GM18502 (cell line): ENCODE results near the gene IGF2R.

Experiments
- ATAC-seq: cut with Tn5 transposase; IDR thresholded peaks from one replicate; pipeline ENCODE4 v1.9.1; 2021; ENCODE audit warnings: mild to moderate bottlenecking; ENCODE audit not compliant: unreplicated experiment, poor library complexity

Gene IGF2R

DNA sequence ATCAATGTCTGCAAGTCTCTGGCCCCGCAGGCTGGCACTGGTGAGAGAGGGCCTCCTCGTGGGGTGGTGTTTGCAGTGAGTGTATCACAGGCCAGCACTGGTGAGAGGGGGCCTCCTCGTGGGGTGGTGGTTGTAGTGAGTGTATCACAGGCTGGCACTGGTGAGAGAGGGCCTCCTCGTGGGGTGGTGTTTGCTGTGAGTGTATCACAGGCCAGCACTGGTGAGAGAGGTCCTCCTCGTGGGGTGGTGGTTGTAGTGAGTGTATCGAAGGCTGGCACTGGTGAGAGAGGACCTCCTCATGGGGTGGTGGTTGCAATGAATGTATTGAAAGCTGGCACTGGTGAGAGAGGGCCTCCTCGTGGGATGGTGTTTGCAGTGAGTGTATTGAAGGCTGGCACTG, 99.5 kb downstream of the IGF2R start:
- ATAC-seq: no peak

DNA sequence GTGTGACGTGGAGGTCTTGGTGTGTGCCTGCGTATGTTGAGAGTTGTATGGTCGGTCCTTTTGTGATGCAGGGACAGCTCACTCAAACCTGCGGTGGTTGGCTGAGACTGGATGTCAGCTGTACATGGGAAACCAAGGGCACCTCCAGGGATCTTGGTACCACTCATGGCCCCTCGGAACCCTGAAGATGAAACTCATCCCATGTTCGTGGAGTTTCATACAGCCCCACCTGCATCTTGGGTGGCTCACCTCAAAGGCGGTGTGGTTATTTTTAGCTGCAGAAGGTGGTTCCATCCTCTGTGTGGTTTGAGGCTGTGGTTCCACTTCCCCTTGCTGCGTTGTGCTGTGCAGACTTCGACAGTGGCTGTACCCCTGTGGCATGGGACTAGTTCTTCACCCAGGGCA, 100.2 kb downstream of the IGF2R start:
- peak; percentile 99 for ATAC-seq

DNA sequence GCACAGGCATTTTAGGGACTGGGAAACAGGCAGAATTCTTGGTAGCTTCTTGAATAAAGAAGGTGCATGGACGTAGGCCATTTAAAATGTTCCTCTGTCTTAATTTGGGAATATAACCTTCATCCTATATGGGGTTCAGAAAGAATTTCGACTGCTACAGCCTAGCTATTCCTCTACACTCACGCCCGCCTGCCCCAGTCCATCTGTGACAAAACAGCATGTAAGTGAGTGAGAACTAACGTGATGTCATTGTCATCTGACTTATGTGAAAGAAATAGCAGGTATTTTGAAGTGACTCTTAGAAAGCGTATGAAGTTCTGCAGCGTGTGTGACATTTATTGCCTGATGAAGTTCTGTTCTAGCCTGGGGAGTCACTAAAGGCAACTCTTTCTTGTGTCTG, 100.6 kb downstream of the IGF2R start:
- ATAC-seq: peak; percentile 42

DNA sequence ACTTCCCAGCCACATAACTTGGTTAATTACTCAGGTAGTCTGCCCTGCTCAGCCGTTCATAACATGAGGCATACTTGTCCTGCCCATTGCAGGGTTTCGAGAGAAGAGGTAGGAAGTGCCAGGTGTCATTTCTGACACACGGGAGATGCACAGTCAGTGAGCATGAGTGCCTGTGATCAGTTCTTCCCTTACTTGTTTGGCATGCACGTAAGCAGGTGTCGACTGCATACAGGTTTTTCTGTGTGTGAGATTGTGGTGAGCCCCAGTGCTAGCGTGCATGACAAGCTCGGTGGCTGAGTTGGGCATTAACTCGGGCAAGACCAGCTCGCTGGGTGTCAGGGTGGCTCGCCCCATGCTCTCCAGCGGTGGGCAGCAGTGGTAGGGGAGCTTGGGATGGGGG, 101.5 kb downstream of the IGF2R start:
- ATAC-seq: no peak

DNA sequence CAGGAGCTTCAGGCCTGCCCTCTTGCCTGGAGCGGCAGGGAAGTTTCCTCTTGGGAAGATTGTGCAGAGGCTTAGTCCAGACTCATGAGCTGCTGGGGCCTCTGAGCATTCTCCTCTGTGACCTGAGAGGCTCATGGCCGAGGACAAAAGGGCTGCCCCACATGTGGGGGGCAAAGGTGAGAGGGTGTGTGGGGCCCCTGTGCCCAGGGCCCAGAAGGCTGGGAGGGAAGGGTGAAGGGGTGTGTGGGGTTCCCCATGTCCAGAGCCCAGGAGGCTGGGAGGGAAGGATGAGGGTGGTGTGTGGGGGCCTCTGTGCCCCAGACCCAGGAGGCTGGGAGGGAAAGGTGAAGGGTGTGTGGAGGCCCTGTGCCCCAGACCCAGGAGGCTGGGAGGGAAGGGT, 101.9 kb downstream of the IGF2R start:
- ATAC-seq: no peak

DNA sequence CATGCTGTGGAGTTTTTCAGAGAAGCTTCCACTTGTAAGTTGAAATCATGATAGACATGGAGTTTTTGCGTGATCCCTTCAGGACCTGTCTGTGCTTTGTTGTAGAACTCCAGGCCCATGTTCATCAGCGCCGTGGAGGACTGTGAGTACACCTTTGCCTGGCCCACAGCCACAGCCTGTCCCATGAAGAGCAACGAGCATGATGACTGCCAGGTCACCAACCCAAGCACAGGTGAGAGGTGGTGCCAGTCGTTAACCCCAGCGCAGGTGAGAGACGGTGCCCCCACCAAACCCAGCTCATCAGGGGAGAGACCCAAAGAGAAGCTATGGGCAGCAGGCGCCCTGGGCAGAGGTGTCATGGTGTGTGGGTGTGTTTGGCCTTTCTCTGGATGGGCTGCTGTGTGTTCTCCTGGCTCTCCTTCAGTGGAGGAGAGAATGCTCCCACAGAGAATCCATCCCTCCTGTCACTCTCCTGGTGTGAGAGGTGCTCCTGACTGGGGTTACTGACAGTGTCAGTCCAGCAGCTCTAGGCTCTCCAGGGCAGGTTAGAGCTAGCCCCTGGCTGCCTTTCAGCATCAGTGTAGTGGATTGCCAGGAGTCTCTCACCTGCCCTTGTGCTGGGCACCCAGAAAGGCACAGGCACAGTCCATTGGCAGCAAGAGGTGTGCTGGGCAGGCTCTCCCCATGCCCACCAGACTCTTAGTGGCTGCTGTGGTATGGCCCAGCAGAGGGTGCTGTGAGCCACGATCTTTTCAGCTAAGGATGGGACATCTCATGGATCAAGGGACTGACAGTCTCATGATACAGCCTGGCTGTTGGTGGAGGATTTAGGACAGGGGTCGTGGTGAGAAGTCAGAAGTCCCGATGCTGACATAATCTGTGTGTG, 103.2 kb downstream of the IGF2R start:
- no peak for ATAC-seq

DNA sequence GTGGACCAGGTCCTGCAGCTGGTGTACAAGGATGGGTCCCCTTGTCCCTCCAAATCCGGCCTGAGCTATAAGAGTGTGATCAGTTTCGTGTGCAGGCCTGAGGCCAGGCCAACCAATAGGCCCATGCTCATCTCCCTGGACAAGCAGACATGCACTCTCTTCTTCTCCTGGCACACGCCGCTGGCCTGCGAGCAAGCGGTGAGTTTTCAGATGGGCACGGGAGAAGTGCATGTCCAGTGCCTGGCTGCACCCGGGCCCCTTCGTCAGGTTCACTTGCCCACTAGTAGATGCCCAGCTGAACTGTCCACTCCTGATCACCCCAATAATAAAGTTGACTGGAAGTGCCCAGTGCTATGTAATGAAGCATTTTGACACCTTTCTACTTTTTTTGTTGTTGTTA, 104.4 kb downstream of the IGF2R start:
- ATAC-seq: no peak

DNA sequence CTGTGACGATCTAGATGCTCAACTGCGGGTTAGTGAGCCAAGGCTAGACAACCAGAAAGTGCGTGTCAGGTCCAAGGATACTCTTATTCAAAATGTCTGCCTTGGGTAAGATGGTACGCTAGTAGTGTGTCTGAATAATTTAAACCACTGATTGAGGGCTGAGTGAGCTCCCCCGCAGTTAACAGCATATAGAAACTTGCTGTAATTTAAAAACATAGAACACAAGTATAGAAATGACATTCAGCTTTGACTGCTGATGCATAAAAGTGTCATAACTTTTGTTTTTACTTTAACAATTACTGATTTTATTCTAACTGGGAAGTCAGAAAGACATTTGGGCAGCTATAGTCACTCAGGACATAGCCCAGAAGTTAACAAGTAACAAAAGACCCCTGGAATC, 107.1 kb downstream of the IGF2R start:
- ATAC-seq: no peak

DNA sequence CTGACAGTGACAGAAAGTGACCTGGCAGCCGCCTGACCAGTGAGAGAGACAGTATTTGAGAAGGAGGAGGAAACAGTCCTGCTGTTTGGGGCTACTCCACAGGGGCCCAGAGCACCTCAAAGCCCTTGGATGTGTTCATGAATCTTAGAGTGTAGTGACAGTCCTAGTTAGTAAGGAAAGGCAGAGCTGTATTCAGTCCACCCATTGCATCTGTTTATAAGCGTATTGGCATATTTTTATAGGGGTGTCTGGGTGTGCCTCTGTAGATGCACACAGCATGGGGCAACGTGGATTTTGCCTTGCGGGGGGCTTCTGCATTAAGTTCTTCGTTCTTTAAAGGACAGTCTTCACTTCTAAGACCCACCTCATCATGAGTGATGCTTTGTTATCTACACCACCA, 108.1 kb downstream of the IGF2R start:
- ATAC-seq: no peak

DNA sequence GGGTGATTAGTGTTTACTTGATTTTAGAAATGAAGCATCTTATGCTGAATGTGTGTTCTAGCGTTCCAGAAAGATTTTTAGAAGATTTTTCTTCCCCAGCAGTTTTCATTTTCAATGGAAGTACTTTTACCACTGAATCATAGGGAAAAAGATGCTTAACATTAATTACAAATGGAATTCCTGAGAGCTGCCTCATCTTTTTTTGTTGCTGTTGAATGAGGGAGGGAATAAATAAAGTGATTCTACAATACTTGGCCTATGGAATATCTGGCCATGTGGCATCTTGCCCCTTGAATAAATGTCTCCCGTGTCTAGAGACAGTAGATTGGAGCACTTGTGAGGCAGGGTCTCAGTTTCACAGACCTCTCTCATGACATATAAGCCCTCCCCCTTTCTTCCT, 108.6 kb downstream of the IGF2R start:
- ATAC-seq: no peak

DNA sequence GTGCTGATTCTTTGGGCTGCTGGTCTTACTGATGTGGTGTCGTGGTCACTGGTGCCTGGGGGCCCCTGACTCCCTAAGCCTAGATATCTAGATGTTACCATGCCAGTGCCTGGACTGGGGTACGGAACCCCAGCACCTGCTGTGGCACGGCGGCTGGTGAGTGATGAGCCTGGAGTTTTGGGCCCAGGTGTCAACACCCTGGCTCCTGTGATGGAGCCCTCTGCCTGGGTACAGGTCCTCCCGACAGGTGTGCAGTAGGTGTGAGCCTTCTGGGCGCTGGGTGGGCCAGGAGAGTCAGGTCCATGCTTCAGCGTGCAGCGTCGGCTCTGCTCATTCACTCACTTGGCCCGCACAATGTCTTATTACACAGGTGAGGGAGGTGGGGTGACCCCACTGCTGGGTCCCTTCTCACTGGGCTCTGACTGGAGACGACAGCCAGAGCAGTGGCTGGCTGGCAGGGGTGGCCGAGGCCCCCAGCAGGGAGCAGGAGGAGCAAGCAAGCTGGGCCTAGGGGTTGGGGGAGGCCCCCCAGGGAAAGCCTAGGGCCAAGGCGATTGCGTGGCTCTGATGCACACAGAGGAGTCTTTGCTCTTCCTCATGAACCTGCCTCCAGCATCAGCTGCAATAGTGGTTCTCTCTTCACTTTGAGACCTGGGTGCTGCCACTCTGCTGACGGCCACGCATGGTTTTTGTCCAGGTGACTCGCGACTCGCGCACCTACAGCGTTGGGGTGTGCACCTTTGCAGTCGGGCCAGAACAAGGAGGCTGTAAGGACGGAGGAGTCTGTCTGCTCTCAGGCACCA, 110.2 kb downstream of the IGF2R start:
- no peak for ATAC-seq

DNA sequence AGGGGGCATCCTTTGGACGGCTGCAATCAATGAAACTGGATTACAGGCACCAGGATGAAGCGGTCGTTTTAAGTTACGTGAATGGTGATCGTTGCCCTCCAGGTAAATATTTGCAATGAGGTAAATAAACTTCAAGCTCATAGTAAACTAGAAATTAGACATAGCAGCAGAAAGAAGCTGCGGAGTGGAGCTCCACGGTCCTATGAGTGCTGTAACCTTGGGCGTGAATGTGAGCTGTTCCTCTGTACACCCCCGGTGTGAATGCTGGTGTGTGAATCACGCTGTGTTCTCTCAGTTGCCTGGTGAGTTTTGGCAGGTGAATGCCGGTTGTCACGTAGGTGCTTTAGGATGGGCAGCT, 110.8 kb downstream of the IGF2R start:
- ATAC-seq: no peak

DNA sequence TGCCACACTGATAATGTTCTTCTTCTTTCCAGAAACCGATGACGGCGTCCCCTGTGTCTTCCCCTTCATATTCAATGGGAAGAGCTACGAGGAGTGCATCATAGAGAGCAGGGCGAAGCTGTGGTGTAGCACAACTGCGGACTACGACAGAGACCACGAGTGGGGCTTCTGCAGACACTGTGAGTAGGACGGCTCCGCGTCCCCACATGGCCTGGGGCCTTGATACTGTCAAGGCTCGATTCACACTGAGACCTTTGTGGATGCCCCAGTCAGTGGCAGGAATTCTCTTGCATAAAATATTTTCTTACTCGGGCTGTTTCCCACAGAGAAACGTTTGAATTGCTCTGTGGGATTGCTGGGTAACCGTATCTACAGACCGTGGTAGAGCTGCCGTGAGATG, 111.2 kb downstream of the IGF2R start:
- no peak for ATAC-seq

DNA sequence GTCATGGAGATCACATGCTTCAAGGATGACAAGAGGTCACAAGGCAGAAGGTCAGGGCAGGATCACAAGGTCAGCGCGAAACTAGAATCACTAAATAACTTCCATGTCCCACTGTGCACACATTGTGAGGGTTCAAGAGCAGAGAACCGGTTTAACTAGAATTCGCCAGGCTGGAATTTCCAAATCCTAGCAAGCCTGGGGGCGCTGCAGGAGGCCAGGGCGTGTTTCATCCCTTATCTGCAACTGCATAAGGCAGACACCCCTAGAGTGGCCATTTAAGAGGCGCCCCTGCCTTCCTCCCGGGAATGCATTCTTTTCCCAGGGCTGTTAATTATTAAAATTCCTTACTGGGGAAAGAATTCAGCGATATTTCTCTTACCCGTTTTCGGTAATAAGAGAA, 112.5 kb downstream of the IGF2R start:
- ATAC-seq: no peak

DNA sequence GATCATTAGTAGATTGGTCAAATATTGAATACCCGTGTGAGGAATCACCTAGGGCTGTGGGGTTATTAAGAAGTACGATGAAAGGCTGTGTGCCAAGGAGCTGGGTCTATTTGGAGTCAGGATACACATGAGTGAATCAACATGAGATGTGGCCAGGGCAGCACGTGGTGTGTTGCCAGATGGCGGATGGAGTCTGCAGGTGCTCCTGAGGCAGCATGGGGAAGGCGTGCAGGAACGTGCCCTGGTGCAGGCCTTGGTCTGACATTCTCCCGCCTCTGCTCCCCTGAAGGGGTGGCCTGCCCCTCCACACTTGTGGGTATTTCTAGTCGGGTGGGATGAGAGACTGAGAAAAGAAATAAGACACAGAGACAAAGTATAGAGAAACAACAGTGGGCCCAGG, 113.7 kb downstream of the IGF2R start:
- no peak for ATAC-seq

DNA sequence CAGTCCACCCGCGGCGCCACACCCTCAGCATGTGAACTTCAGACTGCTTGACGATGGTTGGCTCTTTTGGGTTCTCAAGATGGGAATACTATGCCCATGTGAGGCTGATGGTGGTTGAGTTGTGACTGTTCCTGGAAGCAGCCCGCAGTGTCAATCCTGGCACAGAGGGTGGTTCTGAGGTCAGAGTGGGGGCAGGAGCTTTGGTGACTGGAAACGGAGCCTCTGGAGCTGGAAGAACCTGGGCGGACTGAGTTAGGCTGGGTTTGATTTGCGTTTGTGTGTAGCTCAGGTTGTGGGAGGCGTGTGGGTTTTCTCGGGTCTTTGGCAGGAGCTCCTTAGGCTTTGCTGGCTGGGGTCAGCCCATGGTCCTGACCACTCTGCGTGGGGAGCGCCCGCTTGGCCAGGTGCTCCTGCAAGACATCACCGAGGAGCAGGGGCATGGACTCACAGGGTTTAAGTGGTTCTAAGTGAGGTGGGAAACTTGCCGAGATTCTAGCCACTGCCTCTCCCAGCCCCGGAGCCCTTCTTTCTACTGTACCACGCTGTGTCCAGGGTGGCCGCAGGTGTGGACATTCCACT, 115.4 kb downstream of the IGF2R start:
- no peak for ATAC-seq

DNA sequence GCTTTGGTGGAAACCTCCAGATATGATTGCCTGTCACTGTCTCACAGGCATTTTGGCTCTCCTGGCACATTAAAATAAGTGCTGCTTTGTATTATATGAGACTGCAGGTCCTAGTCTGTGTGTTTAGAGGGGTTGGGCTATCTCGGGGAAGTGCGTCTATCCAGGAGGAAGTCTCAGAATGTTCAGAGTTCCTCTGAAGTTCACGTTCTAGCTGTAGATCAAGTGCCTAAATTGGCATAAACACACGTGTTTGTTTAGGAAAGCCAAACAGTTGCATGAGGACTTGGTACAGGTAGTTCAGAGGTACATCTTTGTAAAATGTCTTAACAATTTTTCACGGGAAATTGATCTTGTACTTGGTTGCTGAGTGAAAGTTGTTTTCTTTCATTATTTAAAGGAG, 116.3 kb downstream of the IGF2R start:
- ATAC-seq: no peak

DNA sequence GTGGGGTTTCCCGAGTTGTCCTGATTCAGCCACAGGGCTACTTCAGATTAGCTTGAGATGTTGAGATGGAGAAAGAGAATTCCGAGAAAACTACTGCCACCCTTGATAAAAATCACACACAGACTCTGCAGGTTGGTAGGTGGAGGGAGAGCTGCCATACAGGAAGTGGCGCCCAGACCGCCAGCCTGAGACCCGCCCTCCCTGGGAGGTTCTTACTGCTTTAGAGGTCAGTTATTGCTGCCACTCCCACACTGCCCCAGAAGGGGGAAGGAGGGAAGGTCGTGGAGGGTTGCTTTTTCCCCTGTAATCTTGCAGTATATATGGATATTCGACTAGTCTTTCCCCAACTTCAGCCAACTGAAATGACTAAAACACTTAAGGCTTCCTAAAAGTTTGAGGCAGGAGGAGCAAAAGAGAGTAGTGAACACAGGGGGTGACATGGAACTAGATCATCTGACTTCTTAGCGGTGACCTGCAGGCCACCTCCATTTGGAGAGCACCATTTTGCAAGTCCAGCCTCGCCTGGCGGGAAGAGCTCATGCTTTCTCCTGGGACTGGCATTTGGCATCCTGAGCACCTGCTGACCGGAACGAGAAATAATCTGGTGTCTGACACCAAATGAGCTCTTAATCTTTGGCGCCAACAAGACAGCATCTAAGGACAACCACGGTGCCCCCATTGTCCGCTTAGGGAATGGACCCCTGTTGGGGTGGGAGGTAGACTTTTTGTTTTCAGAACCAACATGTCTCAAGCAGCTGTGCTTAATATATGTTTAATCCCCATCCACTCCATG, 117.0 kb downstream of the IGF2R start:
- no peak for ATAC-seq

DNA sequence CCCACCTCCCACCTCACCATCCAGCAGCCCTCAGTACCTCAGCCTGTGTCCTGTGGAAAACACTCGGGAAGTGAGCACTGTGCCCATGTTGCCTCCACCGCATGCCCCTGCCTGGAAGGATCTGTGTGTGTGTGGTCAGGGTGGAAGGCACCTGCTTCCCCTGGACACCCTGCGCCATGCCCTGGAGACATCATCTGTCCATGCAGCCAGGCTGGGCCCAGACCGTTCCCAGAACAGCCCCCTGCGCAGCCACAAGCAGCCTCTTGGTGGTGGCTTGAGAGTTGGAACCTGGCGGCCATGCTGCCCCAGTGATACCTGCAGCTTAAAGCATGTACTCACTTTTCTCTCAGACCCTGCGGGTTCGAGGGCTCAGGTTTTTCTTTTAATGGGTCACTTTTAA, 117.9 kb downstream of the IGF2R start:
- no peak for ATAC-seq

DNA sequence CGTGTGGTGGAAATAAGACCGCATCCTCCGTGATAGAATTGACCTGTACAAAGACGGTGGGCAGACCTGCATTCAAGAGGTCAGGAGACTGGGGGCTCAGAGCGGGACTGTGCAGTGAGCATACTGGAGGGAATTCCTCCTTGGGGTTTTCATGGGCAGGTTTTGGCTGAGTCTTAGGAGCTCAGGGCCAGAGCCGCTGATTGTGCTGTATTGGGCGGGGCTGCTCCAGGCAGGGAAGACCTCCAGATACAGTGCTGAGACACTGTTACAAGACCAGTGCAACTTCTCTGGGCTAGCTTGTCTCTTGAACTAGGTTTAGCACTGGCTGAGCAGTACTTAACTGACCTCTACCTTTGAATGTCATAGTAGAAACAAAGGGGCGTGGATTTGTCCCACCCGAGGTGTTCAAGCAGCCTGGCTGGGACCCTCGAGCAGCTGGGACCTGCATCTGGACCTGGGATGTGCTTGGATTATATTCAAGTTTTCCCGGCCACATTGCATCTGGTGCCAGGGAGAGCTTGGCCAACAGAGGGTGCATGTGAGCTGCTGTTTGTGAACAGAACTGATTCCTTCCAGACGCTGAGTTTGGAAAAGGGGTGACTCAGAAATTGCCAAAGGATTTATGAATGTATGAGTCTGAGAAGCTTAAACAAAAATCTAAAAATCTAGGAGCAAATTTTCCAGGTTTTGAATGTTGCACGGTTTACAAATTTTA, 119.3 kb downstream of the IGF2R start:
- no peak for ATAC-seq
